Neural progenitor cell (in vitro differentiated cells): ENCODE measurements around the gene MRO.

Source experiments
- CTCF ChIP-seq: fragments of 200-600 bp; sonication (generic); IDR thresholded peaks from 2 replicates; pipeline ENCODE4 v1.5.1; 2017; ENCODE audit warnings: antibody characterized with exemption, mild to moderate bottlenecking
- EZH2phosphoT487 ChIP-seq: fragments of 200-600 bp; sonication (generic); IDR thresholded peaks from 2 replicates; pipeline ENCODE4 v1.6.1; 2017; ENCODE audit warnings: antibody characterized with exemption

- TF ChIP-seq CTCF (no peak), EZH2phosphoT487 (no peak)
Observed at GRCh38 chr18:50812834-50813233, 7.0 kb downstream of the MRO start.
